ENCODE measurements around the gene EIF5A.

The EIF5A gene

GRCh38 chr17:7266784-7267183 is 40.6 kb upstream of the EIF5A start:
- TF ChIP-seq EZH2phosphoT487 (IDR thresholded peaks at IDR 0.05; ENCODE audit: low read length) (no peak), EZH2 (optimal IDR thresholded peaks at IDR 0.05; ENCODE audit: low read depth, low read length) (no peak), CTCF (IDR thresholded peaks at IDR 0.05; ENCODE audit: low read length) (no peak)
- Histone ChIP-seq H3K4me1 (ENCODE audit: low read length) (peaks cover 4% of the 10 kb centered on the region; the same call in 1 of the 2 replicates), H3K4me2 (ENCODE audit: low read depth, low read length) (no peak overlapping the region), H3K27ac (ENCODE audit: low read length) (no peak overlapping the region), H3K9ac (ENCODE audit: low read length) (no peak overlapping the region), H3K9me2 (replicated peaks; ENCODE audit: insufficient read depth, low read length) (no peaks in the 10 kb centered on the region), H3F3A (ENCODE audit: insufficient read depth, low read length) (no peaks in the 10 kb centered on the region), H3K79me2 (ENCODE audit: low read length) (no peaks in the 10 kb centered on the region), H2AFZ (ENCODE audit: low read length) (no peak overlapping the region), H3K36me3 (replicated peaks; ENCODE audit: insufficient read depth, low read length) (no peaks in the 10 kb centered on the region), H3K27me3 (replicated peaks; ENCODE audit: insufficient read depth, low read length) (peaks cover 87% of the 10 kb centered on the region), H3K9me3 (replicated peaks; ENCODE audit: insufficient read depth, low read length) (no peaks in the 10 kb centered on the region), H3K4me3 (ENCODE audit: low read length) (no peak overlapping the region), H4K20me1 (ENCODE audit: insufficient read depth, low read length) (no peaks in the 10 kb centered on the region)
- no peak for DNase-seq

- no peaks in the 10 kb centered on the region for H3K79me2 ChIP-seq (ENCODE audit: low read length)
- H4K20me1 ChIP-seq (ENCODE audit: insufficient read depth, low read length), result no peaks in the 10 kb centered on the region
- no peak overlapping the region for H2AFZ ChIP-seq (ENCODE audit: low read length)
- H3K36me3 ChIP-seq (replicated peaks; ENCODE audit: insufficient read depth, low read length), result no peaks in the 10 kb centered on the region
- peaks cover 74% of the 10 kb centered on the region for H3K27me3 ChIP-seq (replicated peaks; ENCODE audit: insufficient read depth, low read length)
- no peak overlapping the region for H3K9ac ChIP-seq (ENCODE audit: low read length)
- peaks cover 4% of the 10 kb centered on the region for H3K4me1 ChIP-seq (ENCODE audit: low read length)
- TF ChIP-seq CTCF (IDR thresholded peaks at IDR 0.05; ENCODE audit: low read length) (no peak), EZH2phosphoT487 (IDR thresholded peaks at IDR 0.05; ENCODE audit: low read length) (no peak), EZH2 (optimal IDR thresholded peaks at IDR 0.05; ENCODE audit: low read depth, low read length) (no peak)
- no peaks in the 10 kb centered on the region for H3K9me3 ChIP-seq (replicated peaks; ENCODE audit: insufficient read depth, low read length)
- no peak for DNase-seq
- no peak overlapping the region for H3K27ac ChIP-seq (ENCODE audit: low read length)
- H3K9me2 ChIP-seq (replicated peaks; ENCODE audit: insufficient read depth, low read length), result no peaks in the 10 kb centered on the region
- peaks cover 8% of the 10 kb centered on the region for H3F3A ChIP-seq (ENCODE audit: insufficient read depth, low read length)
- H3K4me2 ChIP-seq (ENCODE audit: low read depth, low read length), result no peak overlapping the region
- H3K4me3 ChIP-seq (ENCODE audit: low read length), result no peak overlapping the region
Observed at GRCh38 chr17:7279448-7279847, 28.0 kb upstream of the EIF5A start.

GRCh38 chr17:7280519-7281073 is 26.8 kb upstream of the EIF5A start:
- TF ChIP-seq EZH2 (optimal IDR thresholded peaks at IDR 0.05; ENCODE audit: low read depth, low read length), result no peak
- TF ChIP-seq CTCF (IDR thresholded peaks at IDR 0.05; ENCODE audit: low read length), result peak; percentile 89
- Histone ChIP-seq H4K20me1 (ENCODE audit: insufficient read depth, low read length) (no peaks in the 10 kb centered on the region), H3K27ac (ENCODE audit: low read length) (no peak overlapping the region), H3K4me2 (ENCODE audit: low read depth, low read length) (peak overlapping the region; percentile 97), H3K79me2 (ENCODE audit: low read length) (no peaks in the 10 kb centered on the region), H2AFZ (ENCODE audit: low read length) (peak overlapping the region; percentile 85), H3F3A (ENCODE audit: insufficient read depth, low read length) (peaks cover 8% of the 10 kb centered on the region), H3K36me3 (replicated peaks; ENCODE audit: insufficient read depth, low read length) (no peaks in the 10 kb centered on the region), H3K9me3 (replicated peaks; ENCODE audit: insufficient read depth, low read length) (no peaks in the 10 kb centered on the region), H3K4me1 (ENCODE audit: low read length) (peaks cover 4% of the 10 kb centered on the region), H3K4me3 (ENCODE audit: low read length) (peak overlapping the region; percentile 65), H3K27me3 (replicated peaks; ENCODE audit: insufficient read depth, low read length) (peaks cover 76% of the 10 kb centered on the region), H3K9me2 (replicated peaks; ENCODE audit: insufficient read depth, low read length) (no peaks in the 10 kb centered on the region), H3K9ac (ENCODE audit: low read length) (peak overlapping the region; percentile 13; the same call in 1 of the 2 replicates)
- DNase-seq, result peak; percentile 86
